ENCODE results near the gene OTUD6A.
"Not testable (repeated sequence)": the region's sequence is repeated elsewhere in the genome, so short reads cannot be mapped to it uniquely, and the experiment has no call there.

Gene OTUD6A

DNA sequence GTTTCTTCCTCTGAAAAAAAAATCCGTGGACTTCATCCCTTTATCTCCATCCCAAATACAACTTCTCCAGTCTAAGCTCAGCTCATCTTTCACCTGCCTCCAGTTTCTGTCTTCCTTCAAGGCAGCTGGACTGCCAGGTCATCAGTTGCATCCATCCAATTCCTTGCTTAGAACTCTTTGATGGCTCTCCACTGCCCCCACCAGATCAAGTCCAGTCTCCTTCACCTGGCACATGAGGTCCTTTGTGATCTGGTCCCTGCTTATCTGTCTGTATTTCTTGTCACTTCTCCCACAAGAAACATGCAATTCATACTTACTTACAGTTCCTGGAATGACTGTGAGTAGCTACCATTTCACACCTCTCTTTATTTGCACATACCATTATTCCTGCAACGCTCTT is 33.8 kb downstream of the OTUD6A start:
- no peak overlapping the region for H3K9ac ChIP-seq (ENCODE audit: low read length)
- H3K27ac ChIP-seq (ENCODE audit: low read length), result no peak overlapping the region

DNA sequence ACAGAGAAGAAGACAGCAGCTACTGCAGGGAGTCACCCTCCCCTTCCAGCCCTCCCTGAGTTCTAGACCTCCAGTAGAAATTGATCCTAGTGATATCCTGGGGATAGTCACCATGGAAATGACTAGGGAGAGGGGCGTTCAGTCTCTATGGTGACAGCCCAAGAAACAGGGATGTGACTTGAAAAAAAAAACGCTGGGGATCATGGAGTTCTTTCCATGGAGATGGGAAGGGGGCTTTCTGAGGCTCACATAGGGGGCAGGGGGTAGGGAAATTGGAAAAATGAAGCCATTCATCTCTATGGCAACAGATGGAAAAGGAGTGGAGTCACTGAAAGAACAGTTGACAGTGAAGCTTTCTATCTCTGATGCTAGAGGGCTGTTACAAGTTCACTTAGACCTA is 43.0 kb downstream of the OTUD6A start:
- Histone ChIP-seq H3K27ac (ENCODE audit: low read length) (no peak overlapping the region), H2AFZ (ENCODE audit: low read depth, low read length) (no peak overlapping the region), H3K9ac (ENCODE audit: low read length) (no peak overlapping the region), H3K79me2 (ENCODE audit: low read length) (no peaks in the 10 kb centered on the region), H3K4me2 (ENCODE audit: low read length) (no peak overlapping the region), H3K9me3 (ENCODE audit: insufficient read depth, low read length) (no peaks in the 10 kb centered on the region), H3K4me3 (ENCODE audit: low read length) (no peak overlapping the region), H3K27me3 (ENCODE audit: low read depth, low read length) (no peaks in the 10 kb centered on the region), H4K20me1 (ENCODE audit: insufficient read depth, low read length) (no peaks in the 10 kb centered on the region), H3K36me3 (replicated peaks; ENCODE audit: low read depth, low read length) (no peaks in the 10 kb centered on the region), H3K4me1 (ENCODE audit: low read length) (no peaks in the 10 kb centered on the region)
- TF ChIP-seq, protein P1, sequence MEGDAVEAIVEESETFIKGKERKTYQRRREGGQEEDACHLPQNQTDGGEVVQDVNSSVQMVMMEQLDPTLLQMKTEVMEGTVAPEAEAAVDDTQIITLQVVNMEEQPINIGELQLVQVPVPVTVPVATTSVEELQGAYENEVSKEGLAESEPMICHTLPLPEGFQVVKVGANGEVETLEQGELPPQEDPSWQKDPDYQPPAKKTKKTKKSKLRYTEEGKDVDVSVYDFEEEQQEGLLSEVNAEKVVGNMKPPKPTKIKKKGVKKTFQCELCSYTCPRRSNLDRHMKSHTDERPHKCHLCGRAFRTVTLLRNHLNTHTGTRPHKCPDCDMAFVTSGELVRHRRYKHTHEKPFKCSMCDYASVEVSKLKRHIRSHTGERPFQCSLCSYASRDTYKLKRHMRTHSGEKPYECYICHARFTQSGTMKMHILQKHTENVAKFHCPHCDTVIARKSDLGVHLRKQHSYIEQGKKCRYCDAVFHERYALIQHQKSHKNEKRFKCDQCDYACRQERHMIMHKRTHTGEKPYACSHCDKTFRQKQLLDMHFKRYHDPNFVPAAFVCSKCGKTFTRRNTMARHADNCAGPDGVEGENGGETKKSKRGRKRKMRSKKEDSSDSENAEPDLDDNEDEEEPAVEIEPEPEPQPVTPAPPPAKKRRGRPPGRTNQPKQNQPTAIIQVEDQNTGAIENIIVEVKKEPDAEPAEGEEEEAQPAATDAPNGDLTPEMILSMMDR (IDR thresholded peaks at IDR 0.05; ENCODE audit: low read depth, low read length), result no peak
- TF ChIP-seq EZH2phosphoT487 (IDR thresholded peaks at IDR 0.05; ENCODE audit: low read depth), result no peak

More for the DNA sequence above, 33.8 kb downstream of the OTUD6A start:
- Histone ChIP-seq H3K9me3 (ENCODE audit: insufficient read depth, low read length) (no peaks in the 10 kb centered on the region), H3K79me2 (ENCODE audit: low read length) (no peaks in the 10 kb centered on the region), H2AFZ (ENCODE audit: low read depth, low read length) (no peak overlapping the region), H3K4me1 (ENCODE audit: low read length) (no peaks in the 10 kb centered on the region), H3K36me3 (replicated peaks; ENCODE audit: low read depth, low read length) (no peaks in the 10 kb centered on the region), H3K4me2 (ENCODE audit: low read length) (no peak overlapping the region), H4K20me1 (ENCODE audit: insufficient read depth, low read length) (no peaks in the 10 kb centered on the region), H3K27me3 (ENCODE audit: low read depth, low read length) (no peaks in the 10 kb centered on the region), H3K4me3 (ENCODE audit: low read length) (no peak overlapping the region)
- TF ChIP-seq EZH2phosphoT487 (IDR thresholded peaks at IDR 0.05; ENCODE audit: low read depth), result no peak
- TF ChIP-seq, protein P1 (IDR thresholded peaks at IDR 0.05; ENCODE audit: low read depth, low read length), result no peak

DNA sequence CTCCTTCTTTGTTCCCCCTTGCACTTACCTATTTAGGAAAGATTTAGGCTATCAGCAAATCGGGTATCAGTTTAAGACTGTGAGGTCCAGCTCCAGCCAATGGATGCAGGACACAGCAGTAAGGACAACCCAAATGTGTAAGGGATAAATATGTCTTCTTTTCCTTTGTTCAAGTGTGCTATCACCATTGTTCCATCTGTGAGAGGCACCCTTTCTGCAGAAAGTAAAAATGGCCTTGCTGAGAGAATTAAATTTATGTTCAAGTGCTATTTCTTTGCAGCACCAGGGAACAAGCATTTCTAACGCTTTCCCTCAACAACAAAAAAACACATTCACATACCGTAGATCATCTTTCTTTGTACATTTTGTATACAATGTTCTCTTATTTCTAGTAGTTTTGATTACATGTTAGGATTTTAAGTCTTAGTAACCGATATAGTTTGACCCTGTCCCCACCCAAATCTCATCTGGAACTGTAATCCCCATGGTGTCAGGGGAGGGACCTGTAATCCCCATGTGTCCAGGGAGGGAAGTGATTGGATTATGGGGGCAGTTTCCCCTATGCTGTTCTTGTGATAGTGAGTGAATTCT is 49.3 kb downstream of the OTUD6A start:
- H3K27me3 ChIP-seq (ENCODE audit: low read depth, low read length); H3K27ac ChIP-seq (ENCODE audit: low read length); H3K9me3 ChIP-seq (ENCODE audit: insufficient read depth, low read length); H2AFZ ChIP-seq (ENCODE audit: low read depth, low read length); H3K79me2 ChIP-seq (ENCODE audit: low read length); H3K9ac ChIP-seq (ENCODE audit: low read length); H3K36me3 ChIP-seq (replicated peaks; ENCODE audit: low read depth, low read length); H3K4me3 ChIP-seq (ENCODE audit: low read length); H4K20me1 ChIP-seq (ENCODE audit: insufficient read depth, low read length); H3K4me2 ChIP-seq (ENCODE audit: low read length); H3K4me1 ChIP-seq (ENCODE audit: low read length): not testable (repeated sequence)
